RWPE1 (cell line): Measurements from ENCODE around the gene MAST3.
A peak's percentile ranks its signal among the peaks of the same experiment; 100 is the strongest.

Experiments
- CTCF ChIA-PET: fragments of 350-600 bp; sonication (Branson Sonifier 250); formaldehyde crosslinking; extraction: SDS; loops from one replicate; lab custom pipeline; 2021; lab: Yijun Ruan, JAX
- POLR2A ChIA-PET: fragments of 400-600 bp; formaldehyde crosslinking; extraction: SDS; loops from one replicate; lab custom pipeline; 2020; ENCODE audit warnings: antibody characterized with exemption; ENCODE audit not compliant: low non-redundant PET; lab: Yijun Ruan, JAX
- DNase-seq: peaks from one replicate; pipeline ENCODE4 v3.0.0; 2012; ENCODE audit warnings: low spot score
- H3K27ac ChIP-seq: fragments of 450-650 bp; 2 replicates; pipeline ENCODE4 v1.5.1; 2017
- TF ChIP-seq, protein P1 (sequence below): fragments of 450-650 bp; conservative IDR thresholded peaks from 2 replicates; pipeline ENCODE4 v1.5.1; 2017; ENCODE audit warnings: low read depth, mild to moderate bottlenecking

Gene MAST3

DNA sequence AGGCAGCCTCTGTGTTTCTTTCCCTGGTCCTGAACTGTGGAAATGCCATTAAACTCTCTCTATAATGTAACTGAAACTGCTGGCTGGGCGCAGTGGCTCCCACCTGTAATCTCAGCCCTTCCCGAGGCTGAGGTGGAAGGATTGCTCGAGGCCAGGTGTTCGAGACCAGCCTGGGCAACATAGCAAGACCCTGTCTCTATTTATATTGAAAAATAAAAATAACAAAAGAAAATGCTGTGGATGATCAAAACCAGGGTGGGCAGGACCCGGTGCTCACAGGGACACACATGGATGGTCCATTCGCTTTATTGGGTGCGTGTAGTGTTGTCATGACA is 98.9 kb downstream of the MAST3 start:
- CTCF ChIA-PET: interaction anchor here (1.1 to 2.2 kb wide), 2 partner anchors 55 to 78 kb away, joined by 3 to 5 read pairs; no protein-coding TSS in a partner anchor
- no peak for DNase-seq
- TF ChIP-seq, protein P1, sequence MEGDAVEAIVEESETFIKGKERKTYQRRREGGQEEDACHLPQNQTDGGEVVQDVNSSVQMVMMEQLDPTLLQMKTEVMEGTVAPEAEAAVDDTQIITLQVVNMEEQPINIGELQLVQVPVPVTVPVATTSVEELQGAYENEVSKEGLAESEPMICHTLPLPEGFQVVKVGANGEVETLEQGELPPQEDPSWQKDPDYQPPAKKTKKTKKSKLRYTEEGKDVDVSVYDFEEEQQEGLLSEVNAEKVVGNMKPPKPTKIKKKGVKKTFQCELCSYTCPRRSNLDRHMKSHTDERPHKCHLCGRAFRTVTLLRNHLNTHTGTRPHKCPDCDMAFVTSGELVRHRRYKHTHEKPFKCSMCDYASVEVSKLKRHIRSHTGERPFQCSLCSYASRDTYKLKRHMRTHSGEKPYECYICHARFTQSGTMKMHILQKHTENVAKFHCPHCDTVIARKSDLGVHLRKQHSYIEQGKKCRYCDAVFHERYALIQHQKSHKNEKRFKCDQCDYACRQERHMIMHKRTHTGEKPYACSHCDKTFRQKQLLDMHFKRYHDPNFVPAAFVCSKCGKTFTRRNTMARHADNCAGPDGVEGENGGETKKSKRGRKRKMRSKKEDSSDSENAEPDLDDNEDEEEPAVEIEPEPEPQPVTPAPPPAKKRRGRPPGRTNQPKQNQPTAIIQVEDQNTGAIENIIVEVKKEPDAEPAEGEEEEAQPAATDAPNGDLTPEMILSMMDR: no peak
- POLR2A ChIA-PET: no interaction called here
- peak overlapping the region; percentile 98 for H3K27ac ChIP-seq

DNA sequence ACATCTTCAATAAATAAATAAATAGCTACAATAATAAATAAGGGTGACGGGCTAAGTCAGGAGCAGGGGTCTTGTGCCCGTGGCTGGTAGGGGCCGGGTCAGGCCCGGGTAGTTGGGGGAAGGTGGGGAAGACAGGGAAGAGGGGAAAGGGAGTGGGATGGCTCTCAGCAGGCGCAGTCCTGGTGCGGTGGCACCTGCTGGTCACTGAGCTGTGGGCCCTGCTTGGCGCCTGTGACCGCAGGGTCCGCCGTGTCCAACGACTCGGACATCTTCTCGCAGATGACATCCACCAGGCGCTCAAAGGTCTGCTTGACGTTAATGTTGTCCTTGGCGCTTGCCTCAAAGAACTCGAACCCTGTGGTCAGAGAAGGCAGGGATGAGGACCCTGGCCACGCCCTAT is 99.7 kb downstream of the MAST3 start:
- ChIA-PET CTCF (interaction anchor here (2.2 kb wide), 1 partner anchor 54 kb away, joined by 5 read pairs; no protein-coding TSS in a partner anchor), POLR2A (no interaction called here)
- DNase-seq: no peak
- TF ChIP-seq, protein P1: no peak
- H3K27ac ChIP-seq: peak overlapping the region; percentile 98

DNA sequence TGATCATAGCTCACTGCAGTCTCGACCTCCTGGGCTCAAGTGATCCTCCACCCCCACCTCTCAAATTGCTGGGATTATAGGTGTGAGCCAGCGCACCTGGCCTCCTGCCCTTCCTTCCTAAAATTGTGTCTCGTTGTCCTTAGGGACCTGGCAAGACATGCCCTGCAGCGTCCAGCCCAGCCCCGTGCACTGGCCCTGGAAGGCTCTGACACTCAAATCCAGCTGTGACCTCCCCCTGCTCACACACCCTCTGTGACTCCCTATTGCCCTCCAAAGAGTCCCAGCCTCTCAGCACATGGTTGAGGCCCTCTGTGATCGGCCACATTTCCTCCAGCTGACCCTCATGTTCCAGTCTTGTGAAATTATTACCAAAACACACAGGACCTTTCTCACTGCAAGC is 100.4 kb downstream of the MAST3 start:
- ChIA-PET CTCF (interaction anchor here (0.5 to 2.2 kb wide), 2 partner anchors 35 to 54 kb away, joined by 3 to 5 read pairs; no protein-coding TSS in a partner anchor), POLR2A (interaction anchor here (0.6 kb wide), 1 partner anchor 33 kb away, joined by 3 read pairs; no protein-coding TSS in a partner anchor)
- TF ChIP-seq, protein P1: no peak
- no peak for DNase-seq
- H3K27ac ChIP-seq: peak overlapping the region; percentile 98

DNA sequence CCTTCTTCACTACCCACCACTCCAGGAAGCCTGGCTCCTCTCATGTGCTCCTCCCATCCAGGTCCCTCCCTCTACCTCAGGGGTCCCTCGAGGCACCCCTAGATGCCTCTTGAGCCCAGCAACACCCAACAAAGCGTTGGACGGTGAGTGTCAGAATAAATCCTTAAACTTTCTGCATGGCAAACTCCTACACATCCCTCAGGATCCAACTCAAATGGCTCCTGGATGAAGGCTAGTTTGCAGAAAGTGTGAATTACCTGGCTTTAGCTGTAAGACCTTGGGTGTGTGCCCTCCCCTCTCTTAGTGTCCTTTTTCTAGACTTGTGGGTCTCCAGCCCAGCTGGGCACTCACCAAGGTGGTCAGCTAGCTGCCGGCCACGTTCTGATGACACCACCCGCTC is 100.8 kb downstream of the MAST3 start:
- peak overlapping the region; percentile 98 for H3K27ac ChIP-seq
- CTCF ChIA-PET: interaction anchor here (0.5 to 2.2 kb wide), 2 partner anchors 35 to 53 kb away, joined by 3 to 5 read pairs; no protein-coding TSS in a partner anchor
- DNase-seq: no peak
- POLR2A ChIA-PET: interaction anchor here (0.6 kb wide), 1 partner anchor 33 kb away, joined by 3 read pairs; no protein-coding TSS in a partner anchor
- TF ChIP-seq, protein P1: no peak
